ENCODE results near the gene TFEB. TPM values are rescaled to one million over a fixed set of nuclear protein-coding genes. Genes with fewer than 3 reads are reported as not detected.

TFEB gene
- total RNA-seq, 1 experiment from 2014 or later = 16.2 TPM

DNA sequence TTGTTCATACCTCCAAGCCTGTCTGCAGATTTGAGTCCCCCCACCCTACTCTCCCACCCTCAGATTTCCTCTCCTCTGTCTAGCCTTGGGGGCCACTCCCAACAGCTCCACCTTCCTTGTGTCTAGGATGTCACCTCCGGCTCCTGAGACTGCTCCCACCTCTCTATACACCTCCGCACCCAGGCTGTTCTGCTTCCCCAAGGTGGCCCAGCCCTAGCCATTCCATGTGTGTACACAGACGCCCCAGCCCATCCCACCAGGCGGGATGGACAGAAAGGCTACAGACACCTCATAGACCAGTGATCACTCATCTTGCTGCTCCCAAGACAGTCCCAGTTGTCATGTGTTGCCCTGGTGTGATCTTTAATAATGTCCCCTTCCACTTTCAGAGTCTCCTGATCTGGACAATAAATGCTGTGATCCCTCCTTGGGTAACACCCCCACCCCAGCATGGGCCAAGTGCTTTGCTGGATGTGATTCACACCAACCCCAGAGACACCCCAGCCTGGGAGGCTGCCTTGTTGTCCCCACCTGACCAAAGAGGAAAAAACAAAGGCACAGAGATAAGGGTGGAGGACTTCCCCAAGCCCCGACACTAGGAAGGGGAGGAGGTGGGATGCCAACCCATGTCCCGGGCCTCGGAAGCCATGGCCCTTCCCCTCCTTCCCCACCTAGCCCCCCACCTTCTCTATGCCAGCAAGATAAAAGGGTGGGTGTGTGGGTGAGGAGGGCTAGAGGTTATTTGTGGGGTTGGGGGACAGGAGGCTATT, 61.0 kb downstream of the TFEB start:
- Mint-ChIP-seq H3K36me3 (ENCODE audit: insufficient read depth, unreplicated experiment) (peaks cover 6% of the 10 kb centered on the region), H3K4me3 (ENCODE audit: unreplicated experiment) (no peak overlapping the region), H3K9me3 (ENCODE audit: unreplicated experiment) (no peaks in the 10 kb centered on the region), H3K27me3 (ENCODE audit: insufficient read depth, unreplicated experiment) (peaks cover 31% of the 10 kb centered on the region), H3K27ac (ENCODE audit: low read depth, unreplicated experiment) (no peak overlapping the region), H3K4me1 (ENCODE audit: insufficient read depth, unreplicated experiment) (no peaks in the 10 kb centered on the region)
- no TSS peak for BruUV-seq (replicated peaks)
- ChIA-PET POLR2A (interaction anchor here (0.8 kb wide), 1 partner anchor 49 kb away, joined by 3 read pairs; no protein-coding TSS in a partner anchor), CTCF (interaction anchor here (0.6 kb wide), 3 partner anchors 10 to 71 kb away, joined by 3 read pairs; no protein-coding TSS in a partner anchor)
- TF ChIP-seq, protein P1, sequence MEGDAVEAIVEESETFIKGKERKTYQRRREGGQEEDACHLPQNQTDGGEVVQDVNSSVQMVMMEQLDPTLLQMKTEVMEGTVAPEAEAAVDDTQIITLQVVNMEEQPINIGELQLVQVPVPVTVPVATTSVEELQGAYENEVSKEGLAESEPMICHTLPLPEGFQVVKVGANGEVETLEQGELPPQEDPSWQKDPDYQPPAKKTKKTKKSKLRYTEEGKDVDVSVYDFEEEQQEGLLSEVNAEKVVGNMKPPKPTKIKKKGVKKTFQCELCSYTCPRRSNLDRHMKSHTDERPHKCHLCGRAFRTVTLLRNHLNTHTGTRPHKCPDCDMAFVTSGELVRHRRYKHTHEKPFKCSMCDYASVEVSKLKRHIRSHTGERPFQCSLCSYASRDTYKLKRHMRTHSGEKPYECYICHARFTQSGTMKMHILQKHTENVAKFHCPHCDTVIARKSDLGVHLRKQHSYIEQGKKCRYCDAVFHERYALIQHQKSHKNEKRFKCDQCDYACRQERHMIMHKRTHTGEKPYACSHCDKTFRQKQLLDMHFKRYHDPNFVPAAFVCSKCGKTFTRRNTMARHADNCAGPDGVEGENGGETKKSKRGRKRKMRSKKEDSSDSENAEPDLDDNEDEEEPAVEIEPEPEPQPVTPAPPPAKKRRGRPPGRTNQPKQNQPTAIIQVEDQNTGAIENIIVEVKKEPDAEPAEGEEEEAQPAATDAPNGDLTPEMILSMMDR (IDR thresholded peaks at IDR 0.05; ENCODE audit: unreplicated experiment) = no peak
- DNase-seq (ENCODE audit: unreplicated experiment) = no peak
- intact Hi-C loops (cut with micrococcal nuclease) = no loop called here

DNA sequence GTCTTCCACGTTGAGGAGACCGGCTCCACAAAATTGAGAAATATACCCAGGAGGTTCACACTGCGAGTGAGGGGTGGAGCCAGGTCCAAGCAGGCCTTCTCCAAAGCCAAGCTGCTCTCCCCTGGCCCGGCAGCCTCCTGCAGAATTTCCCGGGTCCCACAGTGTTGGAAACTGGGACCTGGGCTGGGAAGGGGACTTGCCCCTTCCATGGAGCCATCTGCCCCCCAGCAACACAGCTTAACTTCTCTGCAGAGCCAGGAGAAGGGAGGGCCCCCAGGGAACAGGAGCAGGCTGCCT, 61.8 kb downstream of the TFEB start:
- H3K27me3 Mint-ChIP-seq (ENCODE audit: insufficient read depth, unreplicated experiment) = peaks cover 31% of the 10 kb centered on the region

GRCh38 chr6:41672816-41673703, 62.3 kb downstream of the TFEB start:
- DNase-seq (ENCODE audit: unreplicated experiment) = no peak
- BruUV-seq (replicated peaks) = no TSS peak
- H3K4me3 Mint-ChIP-seq (ENCODE audit: unreplicated experiment) = no peak overlapping the region
- no peaks in the 10 kb centered on the region for H3K4me1 Mint-ChIP-seq (ENCODE audit: insufficient read depth, unreplicated experiment)
- intact Hi-C loops (cut with micrococcal nuclease) = no loop called here
- no peaks in the 10 kb centered on the region for H3K36me3 Mint-ChIP-seq (ENCODE audit: insufficient read depth, unreplicated experiment)
- CTCF ChIA-PET = interaction anchor here (1.1 to 1.5 kb wide), 2 partner anchors 71 to 82 kb away, joined by 3 read pairs; no protein-coding TSS in a partner anchor
- peaks cover 31% of the 10 kb centered on the region for H3K27me3 Mint-ChIP-seq (ENCODE audit: insufficient read depth, unreplicated experiment)
- POLR2A ChIA-PET = interaction anchor here (0.8 kb wide), 1 partner anchor 48 kb away, joined by 3 read pairs; no protein-coding TSS in a partner anchor
- TF ChIP-seq, protein P1 (IDR thresholded peaks at IDR 0.05; ENCODE audit: unreplicated experiment) = no peak
- no peak overlapping the region for H3K27ac Mint-ChIP-seq (ENCODE audit: low read depth, unreplicated experiment)
- H3K9me3 Mint-ChIP-seq (ENCODE audit: unreplicated experiment) = no peaks in the 10 kb centered on the region

More for the DNA sequence above, 61.8 kb downstream of the TFEB start:
- Mint-ChIP-seq H3K4me1 (ENCODE audit: insufficient read depth, unreplicated experiment) (no peaks in the 10 kb centered on the region), H3K27ac (ENCODE audit: low read depth, unreplicated experiment) (no peak overlapping the region), H3K4me3 (ENCODE audit: unreplicated experiment) (no peak overlapping the region), H3K36me3 (ENCODE audit: insufficient read depth, unreplicated experiment) (peaks cover 3% of the 10 kb centered on the region), H3K9me3 (ENCODE audit: unreplicated experiment) (no peaks in the 10 kb centered on the region)
- ChIA-PET CTCF (interaction anchor here (1.1 to 1.5 kb wide), 2 partner anchors 71 to 83 kb away, joined by 3 read pairs; no protein-coding TSS in a partner anchor), POLR2A (interaction anchor here (0.8 kb wide), 1 partner anchor 48 kb away, joined by 3 read pairs; no protein-coding TSS in a partner anchor)
- no TSS peak for BruUV-seq (replicated peaks)
- intact Hi-C loops (cut with micrococcal nuclease) = no loop called here
- TF ChIP-seq, protein P1 (IDR thresholded peaks at IDR 0.05; ENCODE audit: unreplicated experiment) = no peak
- no peak for DNase-seq (ENCODE audit: unreplicated experiment)

DNA sequence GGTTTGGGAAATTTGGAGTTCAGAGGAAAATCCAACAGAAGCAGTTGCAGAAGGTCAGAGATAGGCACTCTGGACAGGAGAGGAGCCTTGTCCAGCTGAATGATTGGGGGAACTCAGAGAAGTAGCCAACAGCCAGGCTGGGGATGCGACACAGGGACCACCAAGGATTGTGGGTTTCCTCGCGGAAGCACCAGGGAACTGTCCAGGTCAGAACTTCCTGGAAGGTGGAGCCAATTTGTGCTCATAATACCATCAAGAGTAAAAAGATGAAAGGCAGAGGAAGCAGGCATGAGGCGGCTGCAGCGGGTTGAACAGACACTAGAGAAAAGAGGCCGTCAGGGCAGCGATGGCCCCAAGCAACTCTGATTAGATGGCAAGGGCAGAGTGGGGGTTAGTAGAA, 63.4 kb downstream of the TFEB start:
- Mint-ChIP-seq H3K27me3 (ENCODE audit: insufficient read depth, unreplicated experiment) (peaks cover 39% of the 10 kb centered on the region), H3K4me3 (ENCODE audit: unreplicated experiment) (no peak overlapping the region), H3K4me1 (ENCODE audit: insufficient read depth, unreplicated experiment) (no peaks in the 10 kb centered on the region), H3K27ac (ENCODE audit: low read depth, unreplicated experiment) (no peak overlapping the region), H3K9me3 (ENCODE audit: unreplicated experiment) (no peaks in the 10 kb centered on the region), H3K36me3 (ENCODE audit: insufficient read depth, unreplicated experiment) (no peaks in the 10 kb centered on the region)
- ChIA-PET POLR2A (no interaction called here), CTCF (interaction anchor here (0.6 to 2.4 kb wide), 3 partner anchors 9 to 70 kb away, joined by 3 to 6 read pairs (median 5); no protein-coding TSS in a partner anchor)
- TF ChIP-seq, protein P1 (IDR thresholded peaks at IDR 0.05; ENCODE audit: unreplicated experiment) = no peak
- intact Hi-C loops (cut with micrococcal nuclease) = no loop called here
- no peak for DNase-seq (ENCODE audit: unreplicated experiment)
- no TSS peak for BruUV-seq (replicated peaks)
